Measurements from ENCODE around the gene ETV1.

DNA sequence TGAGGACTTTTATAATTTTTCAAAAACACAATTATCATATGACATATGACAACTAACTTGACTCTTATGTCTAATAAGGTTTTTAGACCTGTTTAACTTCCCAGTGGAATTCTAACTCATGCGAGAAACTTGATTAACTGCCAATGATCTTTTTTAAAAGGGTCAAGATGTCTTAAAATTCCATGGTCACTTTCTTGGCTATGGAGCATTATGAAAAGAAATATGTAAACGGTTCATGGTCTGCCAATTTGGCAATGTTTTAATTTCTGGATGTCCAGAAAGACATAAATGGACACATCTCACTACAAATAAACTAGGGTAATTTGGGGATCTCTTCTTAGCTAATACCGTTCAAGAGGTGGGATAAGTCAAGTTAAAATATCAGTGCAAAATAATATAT, 5.4 kb downstream of the ETV1 start:
- TF ChIP-seq RAD21 (conservative IDR thresholded peaks at IDR 0.05): no peak
- TF ChIP-seq, protein P1, sequence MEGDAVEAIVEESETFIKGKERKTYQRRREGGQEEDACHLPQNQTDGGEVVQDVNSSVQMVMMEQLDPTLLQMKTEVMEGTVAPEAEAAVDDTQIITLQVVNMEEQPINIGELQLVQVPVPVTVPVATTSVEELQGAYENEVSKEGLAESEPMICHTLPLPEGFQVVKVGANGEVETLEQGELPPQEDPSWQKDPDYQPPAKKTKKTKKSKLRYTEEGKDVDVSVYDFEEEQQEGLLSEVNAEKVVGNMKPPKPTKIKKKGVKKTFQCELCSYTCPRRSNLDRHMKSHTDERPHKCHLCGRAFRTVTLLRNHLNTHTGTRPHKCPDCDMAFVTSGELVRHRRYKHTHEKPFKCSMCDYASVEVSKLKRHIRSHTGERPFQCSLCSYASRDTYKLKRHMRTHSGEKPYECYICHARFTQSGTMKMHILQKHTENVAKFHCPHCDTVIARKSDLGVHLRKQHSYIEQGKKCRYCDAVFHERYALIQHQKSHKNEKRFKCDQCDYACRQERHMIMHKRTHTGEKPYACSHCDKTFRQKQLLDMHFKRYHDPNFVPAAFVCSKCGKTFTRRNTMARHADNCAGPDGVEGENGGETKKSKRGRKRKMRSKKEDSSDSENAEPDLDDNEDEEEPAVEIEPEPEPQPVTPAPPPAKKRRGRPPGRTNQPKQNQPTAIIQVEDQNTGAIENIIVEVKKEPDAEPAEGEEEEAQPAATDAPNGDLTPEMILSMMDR (IDR thresholded peaks at IDR 0.05; ENCODE audit: poor library complexity, severe bottlenecking): no peak
- no peak for TF ChIP-seq EP300 (conservative IDR thresholded peaks at IDR 0.05; ENCODE audit: poor library complexity, severe bottlenecking)

Measured in neural cell (in vitro differentiated cells).